ENCODE results near the gene SH3BP1. TPM values are rescaled to one million over a fixed set of nuclear protein-coding genes. Genes with fewer than 3 reads are reported as not detected.
"Not testable (repeated sequence)": the region's sequence is repeated elsewhere in the genome, so short reads cannot be mapped to it uniquely, and the experiment has no call there.

SH3BP1 gene
- total RNA-seq, 2 donors from 2014 or later, result 1.5 to 4.0 TPM

- Histone ChIP-seq H3K27me3 (no peaks in the 10 kb centered on the region), H3K9me3 (no peaks in the 10 kb centered on the region), H3K36me3 (no peaks in the 10 kb centered on the region), H3K4me1 (peaks cover 0 to 39% of the 10 kb centered on the region in 2 donors), H3K4me3 (peak overlapping the region; percentile 96), H3K27ac (peak overlapping the region; percentile 94 to 95)
- TF ChIP-seq CTCF (IDR thresholded peaks at IDR 0.05), result no peak
- no peak for DNase-seq (ENCODE audit: low spot score)
Observed at GRCh38 chr22:37607935-37608476, 31.5 kb upstream of the SH3BP1 start.

- peak; percentile 96 for DNase-seq (ENCODE audit: low spot score)
Observed at GRCh38 chr22:37608477-37609239, 30.8 kb upstream of the SH3BP1 start, which contains the start of gene GGA1. Gene GGA1, plus strand, starts transcription at chr22:37608834. Its CDS starts 27 bp downstream, at chr22:37608861.

GRCh38 chr22:37609240-37610152 is 30.0 kb upstream of the SH3BP1 start:
- H3K27ac ChIP-seq, result peak overlapping the region; percentile 94 to 95
- no peak for DNase-seq (ENCODE audit: low spot score)
- TF ChIP-seq CTCF (IDR thresholded peaks at IDR 0.05), result no peak
- H3K4me1 ChIP-seq, result peaks cover 0 to 39% of the 10 kb centered on the region in 2 donors
- peak overlapping the region; percentile 96 for H3K4me3 ChIP-seq
- no peaks in the 10 kb centered on the region for H3K27me3 ChIP-seq
- no peaks in the 10 kb centered on the region for H3K9me3 ChIP-seq
- peaks cover 5% of the 10 kb centered on the region for H3K36me3 ChIP-seq

More at GRCh38 chr22:37608477-37609239, 30.8 kb upstream of the SH3BP1 start, which contains the start of gene GGA1:
- no peaks in the 10 kb centered on the region for H3K27me3 ChIP-seq
- H3K4me3 ChIP-seq, result peak within 1 kb of the TSS; percentile 96
- peak within 1 kb of the TSS; percentile 94 to 95 for H3K27ac ChIP-seq
- no peaks in the 10 kb centered on the region for H3K9me3 ChIP-seq
- H3K36me3 ChIP-seq, result no peaks in the 10 kb centered on the region
- TF ChIP-seq CTCF (IDR thresholded peaks at IDR 0.05), result no peak
- H3K4me1 ChIP-seq, result peaks cover 0 to 39% of the 10 kb centered on the region in 2 donors

- H3K27ac ChIP-seq, result peak overlapping the region in 1 of 2 donors; percentile 94
- H3K9me3 ChIP-seq; H3K27me3 ChIP-seq; DNase-seq (ENCODE audit: low spot score); H3K36me3 ChIP-seq: not testable (repeated sequence)
- peaks cover 0 to 39% of the 10 kb centered on the region in 2 donors for H3K4me1 ChIP-seq
- peak overlapping the region in 1 of 2 donors; percentile 96 for H3K4me3 ChIP-seq
Observed at GRCh38 chr22:37610153-37610475, 29.4 kb upstream of the SH3BP1 start.

- TF ChIP-seq CTCF (IDR thresholded peaks at IDR 0.05), result no peak
- Histone ChIP-seq H3K4me1 (peaks cover 0 to 39% of the 10 kb centered on the region in 2 donors), H3K36me3 (peaks cover 6% of the 10 kb centered on the region), H3K9me3 (no peaks in the 10 kb centered on the region), H3K27ac (no peak overlapping the region), H3K27me3 (no peaks in the 10 kb centered on the region), H3K4me3 (no peak overlapping the region)
- no peak for DNase-seq (ENCODE audit: low spot score)
Observed at GRCh38 chr22:37610480-37611129, 28.9 kb upstream of the SH3BP1 start.

All from right atrium auricular region (tissue), 2 donors.